Stimulated activated CD4-positive, alpha-beta T cell treated with anti-CD3 and anti-CD28 coated beads, Interleukin-2, amount 100 ng/mL, for 4 hours (primary cell): ENCODE measurements around the gene RETREG1.
"Not testable (repeated sequence)": the region's sequence is repeated elsewhere in the genome, so short reads cannot be mapped to it uniquely, and the experiment has no call there.

ENCODE experiments used
- DNase-seq: peaks from one replicate; pipeline ENCODE4 v3.0.0-alpha.2; 2020; ENCODE audit warnings: low read depth

RETREG1 gene

DNA sequence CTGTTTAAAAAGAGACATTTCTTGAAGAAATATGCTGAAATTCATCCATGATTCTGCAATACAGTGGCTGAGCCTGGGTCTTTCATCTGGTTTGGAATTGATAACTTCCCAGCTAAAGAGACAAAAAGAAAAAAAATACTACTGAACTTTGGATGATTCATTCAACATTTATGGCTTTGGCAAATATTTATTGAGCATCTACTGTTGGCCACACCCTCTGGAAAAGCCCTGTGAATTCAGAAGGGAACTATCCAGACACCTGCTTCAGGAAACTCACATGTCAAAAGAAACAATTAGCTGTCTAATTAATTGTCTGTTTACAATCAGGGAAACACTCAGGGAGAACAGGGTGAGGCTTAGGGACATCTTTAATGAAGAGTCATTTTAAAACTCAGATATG is 133.4 kb downstream of the RETREG1 start:
- DNase-seq = no peak

DNA sequence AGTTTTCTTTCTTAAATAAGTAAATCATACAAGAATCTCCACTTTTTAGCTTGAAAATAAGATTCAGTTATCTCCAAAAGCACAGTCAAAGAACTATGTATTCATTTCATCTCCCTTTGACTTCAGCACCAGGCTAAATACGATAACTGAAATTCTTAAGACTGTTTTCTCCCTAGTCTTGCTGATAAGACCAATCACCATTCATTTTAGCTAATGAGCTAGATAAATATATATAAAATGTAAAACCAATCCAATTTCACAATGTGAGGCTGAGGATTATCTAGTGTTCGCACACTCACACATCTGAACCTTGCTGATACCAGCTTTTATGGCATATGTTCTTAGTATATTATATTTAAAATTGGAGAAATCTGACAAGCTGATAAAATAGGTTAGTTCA is 133.9 kb downstream of the RETREG1 start:
- DNase-seq = no peak

DNA sequence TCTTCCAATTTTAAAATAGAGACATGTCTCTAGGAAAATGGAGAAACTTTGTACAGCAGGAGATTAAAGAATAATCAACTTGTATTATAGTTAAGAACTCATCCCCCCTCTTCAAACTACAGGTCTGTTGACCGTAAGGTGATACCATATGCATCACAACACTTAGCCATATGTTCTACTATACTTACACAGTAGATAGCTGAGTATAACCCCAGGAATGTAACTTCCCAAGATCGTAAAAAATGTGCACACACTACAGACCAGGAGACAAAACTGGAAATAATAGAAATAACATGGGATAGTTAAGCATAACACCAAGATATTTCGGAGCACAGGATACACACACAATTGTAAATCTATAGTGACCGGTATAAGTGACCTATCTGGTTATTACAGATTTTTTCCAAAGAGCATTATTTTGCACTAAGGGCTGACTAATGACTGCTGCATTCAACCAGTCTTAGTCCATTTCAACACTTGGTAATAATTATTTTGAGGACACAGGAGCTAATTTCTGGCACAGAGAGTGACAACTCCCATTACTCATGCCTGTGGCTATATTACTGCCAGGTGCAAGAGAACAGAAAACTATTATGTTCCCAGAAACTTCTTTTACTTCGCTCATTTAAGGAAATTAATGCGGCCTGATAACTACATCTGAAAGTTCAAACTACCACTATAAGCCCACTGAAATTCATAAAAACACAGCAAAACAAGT is 135.8 kb downstream of the RETREG1 start:
- DNase-seq = no peak

- no peak for DNase-seq
Measured at GRCh38 chr5:16480144-16480543, 136.7 kb downstream of the RETREG1 start.

GRCh38 chr5:16477541-16477940 is 139.3 kb downstream of the RETREG1 start:
- DNase-seq = no peak

DNA sequence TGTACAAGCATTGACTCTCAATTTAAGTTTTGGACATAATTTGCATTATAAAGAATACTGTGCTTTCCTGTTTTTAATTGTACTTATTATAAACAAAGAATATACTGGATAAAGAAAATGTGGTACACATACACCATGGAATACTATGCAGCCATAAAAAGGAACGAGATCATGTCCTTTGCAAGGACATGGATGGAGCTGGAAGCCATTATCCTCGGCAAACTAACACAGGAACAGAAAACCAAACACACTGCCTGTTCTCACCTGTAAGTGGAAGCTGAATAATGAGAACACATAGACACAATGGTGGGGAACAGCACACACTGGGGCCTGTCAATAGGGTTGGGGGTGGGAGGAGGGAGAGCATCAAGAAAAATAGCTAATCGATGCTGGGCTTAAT is 140.4 kb downstream of the RETREG1 start:
- DNase-seq = not testable (repeated sequence)

GRCh38 chr5:16471387-16471786 is 145.4 kb downstream of the RETREG1 start:
- DNase-seq = no peak

- DNase-seq = no peak
Measured at GRCh38 chr5:16467363-16468219, 149.2 kb downstream of the RETREG1 start.

- DNase-seq = peak; percentile 80
Measured at GRCh38 chr5:16465544-16466432, 151.0 kb downstream of the RETREG1 start, which contains the start of gene ZNF622. TSS of gene ZNF622 (minus strand) at chr5:16465800. CDS start at chr5:16465665, 135 bp downstream.

- DNase-seq = no peak
Measured at GRCh38 chr5:16464664-16465543, 151.9 kb downstream of the RETREG1 start.

GRCh38 chr5:16464231-16464630 is 152.6 kb downstream of the RETREG1 start:
- no peak for DNase-seq

DNA sequence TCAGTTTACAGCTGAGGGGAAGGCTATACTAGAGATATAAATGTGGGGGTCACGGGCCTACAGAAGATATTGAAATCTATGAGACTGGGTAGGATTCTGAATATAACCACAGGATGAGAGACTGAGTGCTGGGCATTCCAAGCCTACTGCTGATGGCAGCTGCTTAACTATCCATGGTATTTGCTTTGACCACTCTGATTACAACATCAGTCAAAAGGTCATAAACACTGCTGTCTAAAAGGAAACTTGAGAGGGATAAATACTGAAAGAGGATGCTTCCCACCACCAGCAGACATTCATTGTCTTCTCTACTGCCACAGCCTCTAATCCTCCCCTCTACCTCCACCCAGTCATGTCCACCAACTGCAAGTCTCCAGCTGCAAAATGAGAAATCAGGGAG is 155.0 kb downstream of the RETREG1 start:
- no peak for DNase-seq

DNA sequence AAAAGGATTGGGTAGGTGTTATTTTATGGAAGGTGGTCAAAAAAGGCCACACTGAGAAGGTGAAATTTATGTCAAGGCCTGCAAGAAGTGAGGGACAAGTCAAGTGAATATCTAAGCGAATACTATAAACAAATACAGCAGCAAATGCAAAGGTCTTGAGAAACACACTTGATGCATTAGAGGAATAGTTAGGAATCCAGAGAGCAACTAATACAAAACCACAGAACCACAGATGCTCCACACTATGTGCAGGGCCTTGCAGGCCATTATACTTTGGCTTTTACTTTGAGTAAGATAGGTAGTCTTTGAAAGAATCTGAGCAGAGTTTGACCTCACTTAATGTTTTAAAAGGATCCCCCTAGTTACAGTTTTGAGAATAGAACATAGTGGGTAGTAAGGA is 155.8 kb downstream of the RETREG1 start:
- DNase-seq = no peak

DNA sequence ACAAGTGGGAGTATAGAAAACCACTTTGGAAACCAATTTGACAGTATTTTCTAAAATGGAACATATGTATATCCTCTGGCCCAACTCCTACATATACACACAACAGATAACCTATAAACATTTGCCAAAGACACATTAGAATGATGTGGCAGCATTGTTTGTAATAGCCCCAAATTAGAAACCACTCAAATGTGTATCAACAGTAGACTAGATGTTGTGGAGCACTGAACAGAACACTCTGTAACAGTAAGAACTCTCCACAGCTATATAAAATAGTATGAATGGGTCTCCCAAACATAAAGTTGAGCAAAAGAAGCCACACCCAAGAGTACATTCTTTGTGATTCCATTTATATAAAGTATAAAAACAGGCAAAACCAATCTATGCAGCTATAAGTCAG is 157.3 kb downstream of the RETREG1 start:
- DNase-seq = no peak

GRCh38 chr5:16457853-16458252 is 158.9 kb downstream of the RETREG1 start:
- DNase-seq = no peak

DNA sequence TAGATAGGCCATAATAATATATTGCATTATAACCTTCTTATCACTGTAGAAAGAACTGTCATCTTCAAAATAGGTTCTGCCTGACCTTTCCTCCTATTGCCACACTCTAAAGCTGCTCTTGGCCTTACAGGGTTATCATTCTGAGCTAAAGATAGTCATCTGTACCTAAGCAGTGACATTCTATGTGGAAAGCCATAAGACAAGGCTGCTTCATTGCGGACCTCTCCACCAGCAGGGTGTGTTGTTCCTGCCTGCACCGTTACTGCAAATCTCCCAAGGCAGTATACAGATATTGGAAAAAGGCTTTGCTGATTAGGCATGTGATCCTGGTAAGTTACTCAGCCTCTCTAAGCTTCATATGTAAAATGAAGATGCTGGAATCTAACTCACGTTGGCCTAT is 159.3 kb downstream of the RETREG1 start:
- DNase-seq = no peak

- no peak for DNase-seq
Measured at GRCh38 chr5:16456103-16456832, 160.5 kb downstream of the RETREG1 start.

DNA sequence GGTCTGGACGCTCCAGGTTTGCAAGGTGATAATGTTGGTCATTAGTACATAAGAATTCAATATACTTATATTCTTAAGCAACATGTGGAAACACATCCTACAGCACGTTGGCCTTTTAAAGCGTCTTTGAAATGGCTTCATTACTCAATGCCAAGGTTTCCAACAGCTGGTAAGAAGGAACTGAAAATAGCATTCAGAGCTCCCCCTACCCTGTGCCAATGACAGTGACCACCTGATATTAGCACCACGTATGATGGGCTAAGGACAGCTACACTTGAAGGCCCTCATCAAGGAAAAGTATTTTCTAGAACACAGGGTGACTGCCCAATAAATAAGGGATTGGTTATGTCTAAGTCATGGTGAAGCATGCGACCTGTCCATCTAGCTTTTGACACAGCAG is 161.1 kb downstream of the RETREG1 start:
- DNase-seq = no peak

DNA sequence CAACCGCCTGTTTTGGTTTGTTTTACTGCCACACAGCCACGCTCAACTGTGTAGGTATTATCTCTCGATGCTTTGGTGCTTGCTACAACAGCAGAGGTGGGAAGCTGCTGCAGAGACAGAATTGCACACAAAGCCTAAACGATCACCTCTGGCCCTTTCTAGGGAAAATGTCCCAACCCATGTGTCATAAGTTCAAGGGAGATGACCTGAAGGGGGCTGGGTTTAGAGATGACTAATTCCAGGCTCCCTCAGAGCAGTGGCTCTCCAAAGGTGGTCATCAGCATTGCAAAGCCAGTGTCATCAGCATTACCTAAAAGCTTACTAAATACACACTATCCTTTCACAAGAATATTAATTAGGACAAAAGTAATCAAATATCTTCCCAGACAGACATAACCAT is 162.1 kb downstream of the RETREG1 start:
- DNase-seq = no peak

DNA sequence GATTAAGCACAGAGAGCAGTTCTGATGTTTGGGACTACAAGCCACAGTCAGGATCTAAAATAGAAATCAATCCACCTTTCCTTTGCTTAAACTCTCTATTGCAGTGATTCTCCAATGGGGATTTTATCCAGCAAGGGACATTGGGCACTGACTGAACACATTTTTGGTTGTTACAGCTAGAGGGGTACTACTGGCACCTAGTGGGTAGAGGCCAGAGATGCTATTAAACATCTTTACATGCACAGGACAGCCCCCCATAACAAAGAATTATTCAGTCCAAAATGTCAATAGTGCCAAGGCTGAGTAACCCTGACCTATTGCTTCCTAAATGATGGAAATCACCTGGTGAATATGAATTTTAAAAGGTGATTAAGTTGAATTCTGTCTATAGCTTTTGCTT is 163.2 kb downstream of the RETREG1 start:
- DNase-seq = no peak

DNA sequence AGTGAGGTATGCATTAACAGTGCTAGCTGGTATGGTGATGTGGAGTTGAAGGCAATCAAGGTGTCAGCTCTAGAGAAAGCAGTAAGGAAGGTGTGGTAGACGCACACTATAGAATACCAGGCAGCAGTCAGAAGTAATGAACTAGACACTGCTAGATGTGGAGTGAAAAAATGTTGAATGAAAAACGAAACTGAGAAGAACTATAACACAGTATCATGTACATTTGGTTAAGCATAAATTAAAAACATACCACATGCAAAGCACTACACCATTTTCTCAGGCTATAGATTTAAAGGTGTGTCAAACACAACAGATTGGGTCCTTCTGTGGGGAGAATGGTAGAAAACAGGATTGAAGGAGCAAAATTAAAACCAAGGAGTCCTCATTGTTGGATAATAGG is 166.6 kb downstream of the RETREG1 start:
- DNase-seq = no peak
